Stimulated activated memory B cell treated with anti-CD40 and anti-IgM and Interleukin-4, amounts not matched to agents 10 μg/mL and 1 μg/mL and 100 μg/mL, for 72 hours (primary cell): ENCODE results near the gene SAMD14.

Source experiments
- ATAC-seq: fragments of 150-1000 bp; cut with Tn5 transposase; 2 replicates; pipeline ENCODE4 v1.10.0; 2021
- H3K27ac Mint-ChIP-seq: one replicate; pipeline ENCODE4 v1.8.0; 2022; ENCODE audit warnings: mild to moderate bottlenecking, mixed read lengths
- H3K27me3 Mint-ChIP-seq: one replicate; pipeline ENCODE4 v1.8.0; 2022; ENCODE audit warnings: mixed read lengths
- H3K36me3 Mint-ChIP-seq: one replicate; pipeline ENCODE4 v1.8.0; 2022; ENCODE audit warnings: mixed read lengths
- H3K4me1 Mint-ChIP-seq: one replicate; pipeline ENCODE4 v1.8.0; 2022; ENCODE audit warnings: mixed read lengths
- H3K4me3 Mint-ChIP-seq: one replicate; pipeline ENCODE4 v1.8.0; 2022; ENCODE audit warnings: mild to moderate bottlenecking, moderate library complexity, mixed read lengths
- H3K9me3 Mint-ChIP-seq: one replicate; pipeline ENCODE4 v1.8.0; 2022; ENCODE audit warnings: mixed read lengths

The SAMD14 gene

DNA sequence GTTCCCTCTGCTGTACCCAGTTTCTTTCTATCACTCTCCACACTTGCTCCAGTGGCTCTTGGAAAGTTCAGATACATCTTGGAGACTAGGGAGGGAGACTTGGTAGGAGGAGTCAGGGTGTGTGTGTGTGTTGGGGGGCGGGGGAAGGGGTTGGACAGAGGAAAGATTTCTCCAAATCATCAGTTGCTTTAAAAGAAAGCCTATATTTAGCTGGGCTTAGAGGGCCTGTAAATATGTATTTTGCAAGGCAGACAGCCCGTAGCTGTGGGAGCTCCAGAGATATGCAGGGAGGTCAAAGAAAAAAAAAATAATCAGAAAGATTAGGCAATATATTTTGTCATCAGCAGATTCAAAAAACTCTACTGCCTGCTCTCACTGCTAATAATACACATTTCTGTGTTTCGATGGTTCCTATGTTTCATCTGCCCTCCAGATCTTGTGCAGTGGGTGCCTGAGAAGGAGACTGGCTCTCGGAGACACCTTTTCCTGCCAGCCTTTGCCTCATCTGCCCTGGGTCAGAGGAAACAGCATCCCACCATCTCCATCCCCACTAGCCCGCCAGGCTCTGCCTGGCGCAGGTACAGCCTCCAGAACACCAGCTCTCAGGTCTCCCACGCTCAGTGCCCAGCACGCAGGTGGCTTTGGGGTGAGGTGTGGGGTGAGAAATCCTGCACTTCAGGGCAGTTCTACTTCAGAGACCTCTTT lies 25.3 kb upstream of the SAMD14 start:
- Mint-ChIP-seq H3K4me1 (peaks cover 23% of the 10 kb centered on the region), H3K36me3 (no peaks in the 10 kb centered on the region), H3K27ac (peak overlapping the region; percentile 70), H3K27me3 (no peaks in the 10 kb centered on the region), H3K9me3 (no peaks in the 10 kb centered on the region), H3K4me3 (no peak overlapping the region)
- no peak for ATAC-seq

DNA sequence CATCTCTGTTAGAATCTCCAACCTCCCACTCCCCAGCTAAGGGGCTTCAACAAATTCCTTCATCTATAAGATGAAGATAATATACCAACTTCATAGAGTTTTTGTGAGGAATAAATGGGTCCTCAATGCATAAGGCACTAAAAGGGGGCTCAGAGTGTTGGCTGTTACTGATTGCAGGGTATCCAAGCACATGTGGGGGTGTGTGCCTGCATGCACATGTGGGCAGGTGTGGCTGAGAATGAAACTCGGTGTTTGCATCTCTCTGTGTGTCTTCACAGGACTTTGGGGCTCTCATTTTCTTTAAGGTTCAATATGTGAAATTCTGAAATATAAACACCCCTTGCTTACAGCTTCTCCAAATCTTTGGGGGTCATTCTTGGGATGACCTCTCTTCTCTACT lies 24.6 kb upstream of the SAMD14 start:
- Mint-ChIP-seq H3K27ac (peak overlapping the region; percentile 70), H3K4me3 (no peak overlapping the region), H3K36me3 (no peaks in the 10 kb centered on the region), H3K4me1 (peaks cover 23% of the 10 kb centered on the region), H3K27me3 (no peaks in the 10 kb centered on the region), H3K9me3 (no peaks in the 10 kb centered on the region)
- no peak for ATAC-seq

DNA sequence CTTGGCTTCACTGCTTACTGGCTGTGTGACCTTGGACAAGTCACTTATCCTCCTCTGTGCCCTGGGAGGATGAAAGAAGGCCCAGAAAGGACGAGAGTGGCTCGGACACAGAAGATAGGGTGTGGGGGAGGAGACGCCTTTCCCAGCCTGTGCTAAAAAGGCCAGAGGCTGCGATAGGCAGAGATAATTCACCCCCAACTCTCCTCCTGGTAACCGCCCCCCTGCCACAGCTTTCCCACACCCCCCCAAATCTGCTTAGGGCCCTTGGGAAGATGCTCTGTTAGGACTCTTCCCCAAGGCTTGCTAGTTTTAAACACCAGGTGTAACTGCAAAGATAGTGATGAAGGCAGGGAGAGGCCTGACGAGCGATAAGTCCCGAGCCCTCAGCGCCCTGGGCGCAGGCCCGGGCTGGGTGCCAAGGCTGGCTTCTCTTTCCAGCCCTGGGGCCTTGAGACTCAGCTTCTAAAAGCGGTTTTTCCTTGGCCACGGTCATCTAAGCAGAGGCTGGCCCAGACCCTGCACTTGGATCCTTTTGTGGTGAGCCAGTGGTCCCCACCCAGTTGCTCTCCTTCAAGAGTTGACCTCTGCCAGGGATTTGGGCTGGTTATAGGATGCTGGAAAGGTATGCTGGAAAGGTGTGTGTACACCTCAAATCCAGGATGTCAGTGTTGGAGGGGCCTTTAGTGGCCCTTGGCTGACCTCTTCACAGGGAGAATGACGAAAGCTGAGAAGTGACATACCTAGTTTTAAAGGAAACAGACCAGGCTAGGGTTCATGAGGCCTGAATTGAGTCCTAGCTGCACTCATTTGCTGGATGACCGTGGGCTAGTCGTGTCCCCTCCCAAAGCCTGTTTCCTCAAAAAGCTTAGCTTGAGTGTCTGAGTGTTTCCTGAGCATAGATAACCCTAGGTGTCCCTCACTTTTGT lies 24.0 kb upstream of the SAMD14 start:
- no peaks in the 10 kb centered on the region for H3K9me3 Mint-ChIP-seq
- no peak for ATAC-seq
- peaks cover 5% of the 10 kb centered on the region for H3K36me3 Mint-ChIP-seq
- peak overlapping the region; percentile 70 for H3K27ac Mint-ChIP-seq
- H3K4me3 Mint-ChIP-seq = no peak overlapping the region
- no peaks in the 10 kb centered on the region for H3K27me3 Mint-ChIP-seq
- H3K4me1 Mint-ChIP-seq = peaks cover 23% of the 10 kb centered on the region

GRCh38 chr17:50152736-50153135 lies 22.8 kb upstream of the SAMD14 start:
- H3K27me3 Mint-ChIP-seq = no peaks in the 10 kb centered on the region
- H3K4me3 Mint-ChIP-seq = peak overlapping the region; percentile 92
- H3K9me3 Mint-ChIP-seq = no peaks in the 10 kb centered on the region
- H3K4me1 Mint-ChIP-seq = peaks cover 23% of the 10 kb centered on the region
- H3K27ac Mint-ChIP-seq = peak overlapping the region; percentile 94
- peaks cover 14% of the 10 kb centered on the region for H3K36me3 Mint-ChIP-seq
- ATAC-seq = no peak

DNA sequence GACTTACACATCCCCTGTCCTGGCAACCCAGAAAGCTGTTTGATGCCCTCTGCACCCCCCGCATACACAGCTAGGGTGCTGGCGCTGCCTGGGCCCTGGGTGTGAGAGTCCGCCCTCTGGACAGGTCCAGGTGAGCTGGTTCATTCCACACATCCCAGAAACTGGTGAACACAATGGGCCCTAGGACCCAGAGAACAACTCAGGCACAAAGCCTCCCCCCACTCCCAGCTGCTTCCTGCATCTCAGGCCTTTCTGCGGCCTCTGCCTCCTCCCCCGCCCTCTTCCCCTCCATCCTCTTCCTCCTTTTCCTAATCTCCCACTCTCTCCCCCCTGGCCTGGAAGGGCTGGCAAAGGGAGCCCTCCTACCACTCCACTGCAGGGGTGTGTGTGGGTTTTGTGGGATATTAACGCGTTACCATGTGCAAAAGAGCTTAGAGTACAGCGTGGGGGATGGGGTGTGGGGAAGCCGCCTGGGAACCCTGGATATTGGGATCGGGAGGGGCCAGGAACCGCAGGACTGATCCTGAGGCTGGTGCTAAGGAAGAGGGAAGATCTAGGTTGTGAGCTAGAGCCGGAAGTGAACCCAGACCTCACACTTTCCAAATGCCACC lies 22.1 kb upstream of the SAMD14 start:
- H3K4me1 Mint-ChIP-seq = peaks cover 28% of the 10 kb centered on the region
- peaks cover 20% of the 10 kb centered on the region for H3K36me3 Mint-ChIP-seq
- H3K27ac Mint-ChIP-seq = peak overlapping the region; percentile 94
- H3K4me3 Mint-ChIP-seq = peak overlapping the region; percentile 92
- no peaks in the 10 kb centered on the region for H3K27me3 Mint-ChIP-seq
- H3K9me3 Mint-ChIP-seq = no peaks in the 10 kb centered on the region
- ATAC-seq = peak; percentile 10

DNA sequence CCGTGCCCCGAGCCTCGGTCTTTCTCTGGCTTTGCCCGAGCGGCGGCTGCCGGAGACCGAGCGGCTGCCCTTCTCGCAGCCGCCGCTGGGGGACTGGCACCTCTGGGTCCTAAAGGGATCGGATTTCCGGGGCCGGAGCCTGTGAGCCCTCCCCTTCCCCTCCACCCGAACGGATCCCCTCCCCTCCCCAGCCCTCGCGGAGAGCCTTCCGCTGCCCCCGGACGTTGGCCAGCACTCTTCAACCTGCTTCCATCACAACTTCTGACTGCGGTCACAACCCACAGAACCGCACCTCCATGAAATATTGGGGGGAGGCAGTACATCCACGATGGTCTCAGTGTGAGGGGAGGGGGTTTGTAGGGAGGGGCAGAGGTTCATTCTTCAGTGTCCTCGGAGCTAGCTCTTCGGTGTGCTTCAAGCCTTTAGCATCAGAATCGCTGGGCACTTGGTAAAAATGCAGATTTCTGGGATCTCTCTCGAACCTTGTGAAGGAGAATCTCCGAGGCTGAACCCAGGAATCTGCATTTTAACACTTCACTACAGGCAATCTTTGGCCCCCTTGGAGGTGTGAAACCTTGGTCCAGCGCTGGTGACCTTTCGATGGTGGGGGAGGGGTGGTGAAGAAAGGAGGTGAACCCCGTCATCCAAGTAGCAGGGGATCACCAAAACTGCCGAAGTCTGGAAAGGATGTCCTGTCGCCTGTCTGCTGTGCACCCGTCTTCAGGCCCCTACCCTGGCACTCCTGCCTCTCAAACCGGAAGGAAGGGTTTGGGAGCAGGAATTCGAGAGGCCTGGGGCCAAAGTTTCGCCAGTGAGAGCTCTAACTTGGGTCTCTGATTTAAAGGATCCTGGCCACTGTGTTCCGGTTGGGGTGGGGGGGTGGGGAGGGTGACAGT lies 21.3 kb upstream of the SAMD14 start:
- Mint-ChIP-seq H3K9me3 (no peaks in the 10 kb centered on the region), H3K4me1 (peaks cover 36% of the 10 kb centered on the region), H3K4me3 (peak overlapping the region; percentile 92), H3K27ac (peak overlapping the region; percentile 94), H3K27me3 (no peaks in the 10 kb centered on the region), H3K36me3 (peaks cover 27% of the 10 kb centered on the region)
- peak; percentile 70 for ATAC-seq

DNA sequence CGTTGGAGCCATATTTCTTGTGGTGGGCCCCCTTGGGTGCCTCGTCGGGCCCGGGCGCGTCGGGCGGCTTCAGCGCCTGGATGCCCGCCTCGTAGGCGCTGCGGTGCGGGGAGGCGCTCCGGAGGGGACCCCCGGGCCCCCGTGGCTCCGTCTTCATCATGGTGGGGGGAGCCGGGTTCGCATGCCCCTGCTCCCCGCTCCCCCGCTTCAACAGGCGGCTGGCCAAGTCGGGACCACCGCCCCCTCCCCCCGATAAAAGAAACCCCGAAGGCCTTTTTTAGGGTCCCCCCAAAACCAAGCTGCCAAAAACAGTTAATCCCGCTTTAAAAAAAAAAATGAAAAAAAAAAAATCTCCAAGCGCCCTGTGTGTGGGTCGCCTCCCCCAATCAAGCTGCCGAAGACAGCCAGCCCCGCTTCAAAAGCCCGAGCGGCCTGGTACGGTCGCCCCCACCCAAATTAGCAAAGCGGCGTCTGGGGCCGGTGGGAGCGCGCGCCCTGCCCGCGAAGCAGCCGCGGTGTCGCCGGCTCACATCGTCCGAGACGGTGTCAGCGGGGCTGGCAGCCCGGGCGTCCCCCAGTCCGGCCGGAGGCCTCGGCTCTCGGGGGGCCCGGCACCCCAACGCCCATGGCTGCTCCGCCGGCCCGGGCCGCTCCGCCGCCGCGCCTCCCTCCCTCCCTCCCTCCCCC lies 20.5 kb upstream of the SAMD14 start, which contains the start of gene PPP1R9B:
TSS of gene PPP1R9B (minus strand) at position 324 of the 687 bp plus-strand sequence. CDS start at position 160, 164 bp downstream.
- peak within 1 kb of the TSS; percentile 99 for H3K4me3 Mint-ChIP-seq
- ATAC-seq = no peak
- H3K27ac Mint-ChIP-seq = peak within 1 kb of the TSS; percentile 94
- H3K9me3 Mint-ChIP-seq = no peaks in the 10 kb centered on the region
- H3K36me3 Mint-ChIP-seq = peaks cover 34% of the 10 kb centered on the region
- peaks cover 44% of the 10 kb centered on the region for H3K4me1 Mint-ChIP-seq
- no peaks in the 10 kb centered on the region for H3K27me3 Mint-ChIP-seq

GRCh38 chr17:50149417-50150353 lies 19.7 kb upstream of the SAMD14 start:
- peaks cover 47% of the 10 kb centered on the region for H3K4me1 Mint-ChIP-seq
- no peaks in the 10 kb centered on the region for H3K9me3 Mint-ChIP-seq
- peak overlapping the region; percentile 94 for H3K27ac Mint-ChIP-seq
- ATAC-seq = no peak
- peak overlapping the region; percentile 99 for H3K4me3 Mint-ChIP-seq
- peaks cover 42% of the 10 kb centered on the region for H3K36me3 Mint-ChIP-seq
- H3K27me3 Mint-ChIP-seq = no peaks in the 10 kb centered on the region

GRCh38 chr17:50149091-50149416 lies 19.1 kb upstream of the SAMD14 start:
- peaks cover 48% of the 10 kb centered on the region for H3K36me3 Mint-ChIP-seq
- H3K9me3 Mint-ChIP-seq = no peaks in the 10 kb centered on the region
- peaks cover 47% of the 10 kb centered on the region for H3K4me1 Mint-ChIP-seq
- peak overlapping the region; percentile 93 for H3K27ac Mint-ChIP-seq
- no peaks in the 10 kb centered on the region for H3K27me3 Mint-ChIP-seq
- peak overlapping the region; percentile 99 for H3K4me3 Mint-ChIP-seq
- no peak for ATAC-seq

GRCh38 chr17:50148226-50149090 lies 18.5 kb upstream of the SAMD14 start:
- H3K4me1 Mint-ChIP-seq = peaks cover 49% of the 10 kb centered on the region
- H3K9me3 Mint-ChIP-seq = no peaks in the 10 kb centered on the region
- peak overlapping the region; percentile 93 for H3K27ac Mint-ChIP-seq
- peaks cover 53% of the 10 kb centered on the region for H3K36me3 Mint-ChIP-seq
- ATAC-seq = peak; percentile 82
- H3K4me3 Mint-ChIP-seq = peak overlapping the region; percentile 99
- no peaks in the 10 kb centered on the region for H3K27me3 Mint-ChIP-seq

GRCh38 chr17:50147841-50148225 lies 17.9 kb upstream of the SAMD14 start:
- peaks cover 59% of the 10 kb centered on the region for H3K36me3 Mint-ChIP-seq

DNA sequence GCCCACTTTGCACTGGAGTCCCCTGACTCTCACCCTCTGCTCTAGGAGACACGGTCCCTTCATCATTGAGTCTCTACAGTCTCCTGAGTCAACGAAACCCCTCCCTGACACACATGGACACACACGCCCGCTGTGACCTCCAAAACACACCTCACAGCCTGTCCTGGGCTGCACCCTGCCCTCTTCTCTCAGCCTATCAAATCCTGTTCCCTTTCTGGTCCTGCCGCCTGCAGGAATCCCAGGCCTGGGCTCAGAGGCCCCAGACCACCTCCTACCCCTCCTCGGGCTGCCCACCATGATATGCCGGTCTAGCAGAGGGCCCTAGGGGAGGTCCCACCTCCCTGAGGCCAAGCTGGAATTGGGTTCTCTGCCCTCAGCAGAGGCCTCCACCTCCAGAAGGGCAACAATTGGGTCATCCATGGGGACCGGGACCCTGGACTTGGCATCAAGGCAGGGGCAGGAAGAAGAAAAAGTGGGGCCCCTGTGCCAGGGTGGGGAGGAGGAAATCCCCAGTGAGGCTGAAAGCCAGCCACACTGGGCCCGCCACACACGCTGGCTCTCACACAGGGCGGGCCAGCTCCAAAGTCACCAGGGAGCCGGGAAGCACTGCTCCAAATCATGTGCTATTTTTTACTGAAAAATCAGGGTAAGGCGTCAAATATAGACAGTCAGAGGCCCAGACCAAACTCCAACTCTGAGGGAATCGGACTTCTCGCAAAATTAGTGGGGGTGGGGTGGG lies 17.1 kb upstream of the SAMD14 start:
- Mint-ChIP-seq H3K27ac (peak overlapping the region; percentile 93), H3K9me3 (no peaks in the 10 kb centered on the region), H3K4me3 (peak overlapping the region; percentile 99), H3K36me3 (peaks cover 66% of the 10 kb centered on the region), H3K4me1 (peaks cover 58% of the 10 kb centered on the region), H3K27me3 (no peaks in the 10 kb centered on the region)
- ATAC-seq = no peak

More at GRCh38 chr17:50147841-50148225, 17.9 kb upstream of the SAMD14 start:
- Mint-ChIP-seq H3K27ac (peak overlapping the region; percentile 93), H3K4me1 (peaks cover 55% of the 10 kb centered on the region), H3K27me3 (no peaks in the 10 kb centered on the region), H3K4me3 (peak overlapping the region; percentile 99), H3K9me3 (no peaks in the 10 kb centered on the region)
- peak; percentile 2 for ATAC-seq
